H1 (cell line): ENCODE data around the gene TBC1D20. TPM values are rescaled to one million over a fixed set of nuclear protein-coding genes. Genes with fewer than 3 reads are reported as not detected.

Experiments
- CTCF ChIA-PET: fragments of 300-600 bp; sonication (Branson Sonifier 250); formaldehyde crosslinking; loops from one replicate; lab custom pipeline; 2021; ENCODE audit not compliant: partially characterized antibody; lab: Charles Lee
- POLR2A ChIA-PET: fragments of 300-600 bp; sonication (Branson Sonifier 250); formaldehyde crosslinking; loops from one replicate; lab custom pipeline; 2021; ENCODE audit warnings: inconsistent platforms; ENCODE audit not compliant: partially characterized antibody; lab: Charles Lee
- DNase-seq, 2 experiments: peaks; one replicate each; pipeline versions ENCODE4 v3.0.0 to v3.0.0-alpha.2; 2010 to 2022; ENCODE audit warnings: low spot score in 2 of 2, low read depth in 1 of 2, mixed read lengths in 1 of 2
- FAIRE-seq: peaks from 2 replicates; lab custom pipeline; 2011; peaks lifted over from hg19 to GRCh38; lab: Jason Lieb, UNC
- H2AFZ ChIP-seq: 2 replicates; pipeline ENCODE4 v1.8.1; 2012; ENCODE audit warnings: low read length, inconsistent platforms
- H2AK5ac ChIP-seq: 2 replicates; pipeline ENCODE4 v1.6.1; 2013; ENCODE audit warnings: low read depth, low read length
- H2BK120ac ChIP-seq: replicated peaks from 2 replicates; pipeline ENCODE3; 2013; ENCODE audit warnings: low read depth, low read length, inconsistent platforms
- H2BK12ac ChIP-seq: 2 replicates; pipeline ENCODE4 v1.6.1; 2013; ENCODE audit warnings: low read depth, low read length
- H2BK15ac ChIP-seq: 2 replicates; pipeline ENCODE4 v1.6.1; 2013; ENCODE audit warnings: low read length
- H2BK20ac ChIP-seq: 2 replicates; pipeline ENCODE4 v1.6.1; 2013; ENCODE audit warnings: low read length
- H2BK5ac ChIP-seq: 2 replicates; pipeline ENCODE4 v1.6.1; 2013; ENCODE audit warnings: low read depth, low read length
- H3K14ac ChIP-seq: 2 replicates; pipeline ENCODE4 v1.6.1; 2013; ENCODE audit warnings: inconsistent platforms; ENCODE audit not compliant: insufficient read length
- H3K18ac ChIP-seq: 2 replicates; pipeline ENCODE4 v1.6.1; 2013; ENCODE audit warnings: low read length; ENCODE audit errors: extremely low read depth
- H3K23ac ChIP-seq: 2 replicates; pipeline ENCODE4 v1.6.1; 2013; ENCODE audit warnings: inconsistent platforms; ENCODE audit not compliant: insufficient read length
- H3K23me2 ChIP-seq: 2 replicates; pipeline ENCODE4 v1.6.1; 2013; ENCODE audit warnings: low read depth, low read length
- H3K27ac ChIP-seq: 2 replicates; pipeline ENCODE4 v1.6.1; 2011; ENCODE audit warnings: low read depth, low read length, inconsistent platforms
- H3K27me3 ChIP-seq, 4 experiments: replicated peaks in 1 of 4; 1 replicate in 1 of 4; 2 replicates in 3 of 4; pipeline versions ENCODE4 v1.6.1 to v1.8.1; 2011 to 2013; ENCODE audit warnings: low read length in 3 of 4, mild to moderate bottlenecking in 3 of 4, inconsistent platforms in 2 of 4, mixed read lengths in 2 of 4, moderate library complexity in 1 of 4; ENCODE audit not compliant: control insufficient read depth in 3 of 4, insufficient read depth in 3 of 4; ENCODE audit errors: extremely low read depth in 1 of 4
- H3K36me3 ChIP-seq, 4 experiments: 2 replicates each; pipeline versions ENCODE4 v1.6.1 to v1.8.1; 2011 to 2013; ENCODE audit warnings: mild to moderate bottlenecking in 4 of 4, low read length in 3 of 4, moderate library complexity in 2 of 4, control low read depth in 1 of 4, inconsistent platforms in 1 of 4; ENCODE audit not compliant: insufficient read depth in 4 of 4, control insufficient read depth in 2 of 4
- H3K4ac ChIP-seq: replicated peaks from 2 replicates; pipeline ENCODE3; 2013; ENCODE audit warnings: low read length, low read depth, mixed read lengths, inconsistent platforms; ENCODE audit not compliant: insufficient read length
- H3K4me1 ChIP-seq, 4 experiments: replicated peaks in 1 of 4; 1 replicate in 1 of 4; 2 replicates in 3 of 4; pipeline versions ENCODE4 v1.6.1 to v1.8.1; 2011 to 2013; ENCODE audit warnings: low read length in 3 of 4, inconsistent platforms in 2 of 4, mixed read lengths in 1 of 4; ENCODE audit not compliant: insufficient read depth in 4 of 4, control insufficient read depth in 3 of 4
- H3K4me2 ChIP-seq, 2 experiments: 2 replicates each; pipeline versions ENCODE4 v1.6.1 to v1.8.1; 2011 to 2013; ENCODE audit warnings: low read depth in 2 of 2, low read length in 2 of 2, control low read depth in 1 of 2, inconsistent platforms in 1 of 2, mild to moderate bottlenecking in 1 of 2; ENCODE audit not compliant: insufficient read depth in 1 of 2
- H3K4me3 ChIP-seq, 4 experiments: fragments of 200-600, 300-600 bp in 1 of 4; sonication (generic), shearing (Covaris generic), sonication (Bioruptor Twin) in 1 of 4; 2 replicates each; pipeline versions ENCODE4 v1.5.1 to v1.8.1; 2011 to 2016; ENCODE audit warnings: low read length in 4 of 4, low read depth in 3 of 4, control low read depth in 2 of 4, inconsistent platforms in 2 of 4, mild to moderate bottlenecking in 2 of 4, mixed read lengths in 1 of 4, moderate library complexity in 1 of 4; ENCODE audit not compliant: insufficient read depth in 2 of 4; ENCODE audit errors: extremely low read depth in 1 of 4
- H3K56ac ChIP-seq: replicated peaks from 2 replicates; pipeline ENCODE3; 2013; ENCODE audit warnings: low read depth, mild to moderate bottlenecking, mixed read lengths, low read length, inconsistent platforms; ENCODE audit not compliant: insufficient read length
- H3K79me1 ChIP-seq: 2 replicates; pipeline ENCODE4 v1.6.1; 2013; ENCODE audit warnings: low read depth, low read length, control low read depth
- H3K79me2 ChIP-seq, 2 experiments: 2 replicates each; pipeline versions ENCODE4 v1.6.1 to v1.8.1; 2012 to 2013; ENCODE audit warnings: low read length in 2 of 2, mild to moderate bottlenecking in 2 of 2, inconsistent platforms in 1 of 2; ENCODE audit not compliant: insufficient read depth in 2 of 2, control insufficient read depth in 1 of 2
- H3K9ac ChIP-seq, 4 experiments: replicated peaks in 1 of 4; 1 replicate in 1 of 4; 2 replicates in 3 of 4; pipeline versions ENCODE4 v1.6.1 to v1.8.1; 2011 to 2013; ENCODE audit warnings: low read depth in 3 of 4, low read length in 3 of 4, control low read depth in 2 of 4, mild to moderate bottlenecking in 2 of 4, moderate library complexity in 2 of 4, inconsistent platforms in 1 of 4; ENCODE audit errors: extremely low read depth in 1 of 4
- H3K9me3 ChIP-seq, 2 experiments: 2 replicates each; pipeline versions ENCODE4 v1.6.1 to v1.8.1; 2012 to 2013; ENCODE audit warnings: mild to moderate bottlenecking in 2 of 2, moderate library complexity in 2 of 2, control low read depth in 1 of 2, inconsistent platforms in 1 of 2, low read depth in 1 of 2, low read length in 1 of 2, mixed read lengths in 1 of 2; ENCODE audit not compliant: insufficient read depth in 2 of 2
- H4K20me1 ChIP-seq, 2 experiments: replicated peaks in 1 of 2; 2 replicates each; pipeline versions ENCODE3 to v1.8.1; 2011 to 2013; ENCODE audit warnings: inconsistent platforms in 2 of 2, low read length in 2 of 2, mild to moderate bottlenecking in 1 of 2; ENCODE audit not compliant: insufficient read depth in 2 of 2, control insufficient read depth in 1 of 2
- H4K5ac ChIP-seq: 2 replicates; pipeline ENCODE4 v1.6.1; 2013; ENCODE audit warnings: low read length, low read depth, mixed read lengths, inconsistent platforms; ENCODE audit not compliant: insufficient read length
- H4K8ac ChIP-seq: 2 replicates; pipeline ENCODE4 v1.8.0; 2013; ENCODE audit warnings: mild to moderate bottlenecking, moderate library complexity, low read length, inconsistent platforms; ENCODE audit not compliant: insufficient read depth; ENCODE audit errors: extremely low read depth
- H4K91ac ChIP-seq: replicated peaks from 2 replicates; pipeline ENCODE3; 2013; ENCODE audit warnings: low read length, mixed read lengths, inconsistent platforms; ENCODE audit not compliant: insufficient read length
- ASH2L ChIP-seq: fragments of 200-600, 300-600 bp; sonication (generic); IDR thresholded peaks from one replicate; pipeline ENCODE4 v1.7.1; 2017; ENCODE audit warnings: low read length
- BRCA1 ChIP-seq: IDR thresholded peaks from 2 replicates; pipeline ENCODE4 v1.6.1; 2012; ENCODE audit warnings: low read depth, low read length, improper control_type of control experiment
- CEBPB ChIP-seq: IDR thresholded peaks from 2 replicates; pipeline ENCODE4 v1.6.1; 2012; ENCODE audit warnings: low read depth, low read length
- CHD1 ChIP-seq: IDR thresholded peaks from 2 replicates; pipeline ENCODE4 v1.6.1; 2012; ENCODE audit warnings: low read depth, low read length, improper control_type of control experiment
- GTF2F1 ChIP-seq: IDR thresholded peaks from 2 replicates; pipeline ENCODE4 v1.6.1; 2012; ENCODE audit warnings: low read depth, low read length, improper control_type of control experiment, borderline replicate concordance
- JUN ChIP-seq: IDR thresholded peaks from 2 replicates; pipeline ENCODE4 v1.6.1; 2011; ENCODE audit warnings: low read depth, mild to moderate bottlenecking, improper control_type of control experiment, low read length
- JUND ChIP-seq: IDR thresholded peaks from 2 replicates; pipeline ENCODE4 v1.6.1; 2011; ENCODE audit warnings: mild to moderate bottlenecking, improper control_type of control experiment, low read length
- KDM1A ChIP-seq: fragments of 200-600, 300-600 bp; sonication (generic); IDR thresholded peaks from 2 replicates; pipeline ENCODE4 v1.7.1; 2016; ENCODE audit warnings: mild to moderate bottlenecking, low read length, borderline replicate concordance
- MAFK ChIP-seq: IDR thresholded peaks from 2 replicates; pipeline ENCODE4 v1.6.1; 2012; ENCODE audit warnings: low read depth, mild to moderate bottlenecking, improper control_type of control experiment, low read length
- TBP ChIP-seq: IDR thresholded peaks from 2 replicates; pipeline ENCODE4 v1.6.1; 2011; ENCODE audit warnings: low read depth, low read length, improper control_type of control experiment
- YY1 ChIP-seq: IDR thresholded peaks from 2 replicates; pipeline ENCODE4 v1.6.1; 2011; ENCODE audit warnings: low read depth, mild to moderate bottlenecking, low read length
- WGBS, 2 experiments: shearing (Covaris generic) in 1 of 2; methylation state at CpG; one replicate each; pipeline versions ENCODE4 v1.1.6 to v1.1.7; 2013 to 2015; ENCODE audit warnings: low lambda C conversion rate in 2 of 2, mixed read lengths in 2 of 2, inconsistent platforms in 1 of 2, low coverage in 1 of 2, missing lambda C conversion rate in 1 of 2; ENCODE audit not compliant: insufficient replicate concordance in 2 of 2, insufficient coverage in 1 of 2, insufficient read length in 1 of 2; ENCODE audit errors: extremely low coverage in 1 of 2, missing lambda C conversion rate in 1 of 2; 5-methylcytosine and 5-hydroxymethylcytosine counted together
- polyA plus RNA-seq, 7 experiments: library from polyadenylated mRNA; depleted of rRNA in 3 of 7; stranded (reverse) in 5 of 7; unstranded in 2 of 7; fragments of >200 nt in 5 of 7; fragments of 200-250 nt in 2 of 7; gene quantifications; 1 replicate in 5 of 7; 2 replicates in 1 of 7; 4 replicates in 1 of 7; pipeline versions ENCODE4 v1.2.1 to v1.2.3, GENCODE V29; 2011 to 2013; ENCODE audit warnings: missing spikeins in 2 of 7, mixed read lengths in 2 of 7
- total RNA-seq: library from RNA; stranded (reverse); fragmentation: NEBNext Ultra II Directional; extraction: Animal tissue kit (Norgen Biotek cat#: 25700); gene quantifications from 2 replicates; pipeline ENCODE4 v1.2.1, GENCODE V29; 2021

Gene TBC1D20
- total and polyA plus RNA-seq, 2 of the 8 experiments (the other 6 are each of a cell fraction or from before 2014, with no cell fraction given), result 14.5 to 17.1 TPM

DNA sequence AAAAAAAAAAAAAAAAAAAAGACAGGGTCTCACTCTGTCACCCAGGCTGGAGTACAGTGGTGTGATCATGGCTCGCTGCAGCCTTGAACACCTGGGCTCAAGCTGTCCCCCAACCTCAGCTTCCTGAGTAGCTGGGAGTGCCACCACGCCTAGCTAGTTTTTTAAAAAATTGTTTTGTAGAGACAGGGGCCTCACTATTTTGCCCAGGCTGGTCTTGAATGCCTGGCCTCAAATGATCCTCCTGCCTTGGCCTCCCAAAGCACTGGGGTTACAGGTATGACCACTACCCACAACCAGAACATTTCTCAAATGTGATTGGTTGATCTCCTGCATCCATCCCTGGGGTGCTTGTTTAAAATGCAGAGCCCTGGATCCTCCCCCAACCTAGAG, 59.8 kb downstream of the TBC1D20 start:
- H3K4me1 ChIP-seq, result peaks cover 3 to 9% (median 6%) of the 10 kb centered on the region in 4 experiments; a peak in 6 of 7 replicates
- FAIRE-seq, result no peak
- ChIA-PET CTCF (interaction anchor here (0.8 to 1.3 kb wide), 3 partner anchors 9 to 72 kb away, joined by 3 to 5 read pairs (median 3); no protein-coding TSS in a partner anchor), POLR2A (interaction anchor here (0.7 to 11.8 kb wide), 4 partner anchors 18 to 67 kb away, joined by 3 to 263 read pairs (median 3); partner anchors contain the start of gene TRIB3)
- H2BK20ac ChIP-seq, result no peak overlapping the region
- no peak overlapping the region for H2BK15ac ChIP-seq
- no peak overlapping the region for H2BK5ac ChIP-seq
- H3K79me2 ChIP-seq, result no peaks in the 10 kb centered on the region
- H3K4me2 ChIP-seq, result no peak overlapping the region
- H2AK5ac ChIP-seq, result no peak overlapping the region
- H3K4ac ChIP-seq, result no peak overlapping the region
- no peak overlapping the region for H3K27ac ChIP-seq
- no peaks in the 10 kb centered on the region for H3K27me3 ChIP-seq
- no peak overlapping the region for H3K4me3 ChIP-seq
- no peak overlapping the region for H2AFZ ChIP-seq
- H3K79me1 ChIP-seq, result no peaks in the 10 kb centered on the region
- H4K5ac ChIP-seq, result no peak overlapping the region
- H4K20me1 ChIP-seq, result no peaks in the 10 kb centered on the region
- no peak for DNase-seq
- peaks cover 0 to 5% of the 10 kb centered on the region in 2 experiments; a peak in 3 of 4 replicates for H3K9me3 ChIP-seq
- H3K9ac ChIP-seq, result no peak overlapping the region
- H3K56ac ChIP-seq, result no peak overlapping the region
- no peak overlapping the region for H3K14ac ChIP-seq
- H3K23me2 ChIP-seq, result peaks cover 5% of the 10 kb centered on the region
- H4K91ac ChIP-seq, result no peak overlapping the region
- 85% methylated on average over 2 of the region's 2 CpGs; no CpG with 5 or more reads in 1 of the 2 experiments for WGBS, 2 experiments
- H3K23ac ChIP-seq, result no peak overlapping the region
- H3K18ac ChIP-seq, result no peak overlapping the region
- no peak overlapping the region for H4K8ac ChIP-seq
- H2BK120ac ChIP-seq, result no peak overlapping the region
- no peak overlapping the region for H2BK12ac ChIP-seq
- H3K36me3 ChIP-seq, result no peaks in the 10 kb centered on the region
- no peak for TF ChIP-seq CEBPB
- TF ChIP-seq TBP, result no peak
- TF ChIP-seq MAFK, result no peak
- TF ChIP-seq GTF2F1, result no peak
- TF ChIP-seq JUND, result no peak
- TF ChIP-seq JUN, result no peak
- TF ChIP-seq YY1, result no peak
- TF ChIP-seq BRCA1, result no peak
- TF ChIP-seq ASH2L, result no peak
- no peak for TF ChIP-seq CHD1
- TF ChIP-seq KDM1A, result no peak
- TF ChIP-seq, all 59 proteins: peak for 0
